Neutrophil (primary cell): Measurements from ENCODE around the gene RFLNA.

ENCODE experiments used
- H3K27ac ChIP-seq: fragments of 200-600 bp; sonication (generic); 2 replicates; pipeline ENCODE4 v1.5.1; 2016; ENCODE audit warnings: mild to moderate bottlenecking, moderate library complexity
- H3K27me3 ChIP-seq: fragments of 200-600 bp; sonication (generic); 2 replicates; pipeline ENCODE4 v1.6.0; 2016; ENCODE audit warnings: mild to moderate bottlenecking
- H3K36me3 ChIP-seq: fragments of 200-600 bp; sonication (generic); 2 replicates; pipeline ENCODE4 v1.5.1; 2017
- H3K4me1 ChIP-seq, 2 experiments: fragments of 200-600 bp in 1 of 2; sonication (generic) in 1 of 2; 1 replicate in 1 of 2; 2 replicates in 1 of 2; pipeline versions ENCODE4 v1.5.1 to v1.6.1; 2013 to 2016; ENCODE audit warnings: low read depth in 1 of 2, low read length in 1 of 2, mild to moderate bottlenecking in 1 of 2, moderate library complexity in 1 of 2; ENCODE audit not compliant: control insufficient read depth in 1 of 2, insufficient read depth in 1 of 2
- H3K4me3 ChIP-seq, 2 experiments: fragments of 200-600 bp in 1 of 2; sonication (generic) in 1 of 2; 1 replicate in 1 of 2; 2 replicates in 1 of 2; pipeline ENCODE4 v1.5.1; 2013 to 2016; ENCODE audit warnings: low read depth in 1 of 2, low read length in 1 of 2, mild to moderate bottlenecking in 1 of 2, moderate library complexity in 1 of 2
- H3K9me3 ChIP-seq: fragments of 200-600 bp; sonication (generic); 2 replicates; pipeline ENCODE4 v1.5.1; 2016
- CTCF ChIP-seq: fragments of 200-600 bp; sonication (generic); IDR thresholded peaks from 2 replicates; pipeline ENCODE4 v1.5.1; 2016; ENCODE audit warnings: antibody characterized with exemption

The RFLNA gene

GRCh38 chr12:124302241-124302806 lies 7.4 kb downstream of the RFLNA start:
- Histone ChIP-seq H3K27ac (no peak overlapping the region), H3K4me3 (no peak overlapping the region), H3K9me3 (no peaks in the 10 kb centered on the region), H3K27me3 (peaks cover 22% of the 10 kb centered on the region), H3K4me1 (no peaks in the 10 kb centered on the region), H3K36me3 (no peaks in the 10 kb centered on the region)
- no peak for TF ChIP-seq CTCF

GRCh38 chr12:124302807-124303578 lies 8.1 kb downstream of the RFLNA start:
- H3K27me3 ChIP-seq, result peaks cover 15% of the 10 kb centered on the region
- no peak overlapping the region for H3K27ac ChIP-seq
- no peak overlapping the region for H3K4me3 ChIP-seq
- no peaks in the 10 kb centered on the region for H3K36me3 ChIP-seq
- no peaks in the 10 kb centered on the region for H3K9me3 ChIP-seq
- no peaks in the 10 kb centered on the region for H3K4me1 ChIP-seq
- no peak for TF ChIP-seq CTCF

- Histone ChIP-seq H3K27me3 (peaks cover 7% of the 10 kb centered on the region), H3K36me3 (no peaks in the 10 kb centered on the region), H3K4me1 (no peaks in the 10 kb centered on the region), H3K27ac (no peak overlapping the region), H3K9me3 (no peaks in the 10 kb centered on the region), H3K4me3 (no peak overlapping the region)
- no peak for TF ChIP-seq CTCF
Measured at GRCh38 chr12:124303579-124304313, 8.9 kb downstream of the RFLNA start.

GRCh38 chr12:124304314-124304790 lies 9.5 kb downstream of the RFLNA start:
- H3K9me3 ChIP-seq, result no peaks in the 10 kb centered on the region
- TF ChIP-seq CTCF, result no peak
- no peaks in the 10 kb centered on the region for H3K4me1 ChIP-seq
- peaks cover 6% of the 10 kb centered on the region for H3K27me3 ChIP-seq
- H3K4me3 ChIP-seq, result no peak overlapping the region
- H3K27ac ChIP-seq, result no peak overlapping the region
- H3K36me3 ChIP-seq, result no peaks in the 10 kb centered on the region

GRCh38 chr12:124305136-124305535 lies 10.2 kb downstream of the RFLNA start:
- Histone ChIP-seq H3K36me3 (no peaks in the 10 kb centered on the region), H3K27ac (no peak overlapping the region), H3K9me3 (no peaks in the 10 kb centered on the region), H3K4me3 (no peak overlapping the region), H3K27me3 (no peaks in the 10 kb centered on the region), H3K4me1 (no peaks in the 10 kb centered on the region)
- no peak for TF ChIP-seq CTCF
